WTC11 (cell line): ENCODE results near the gene PLS1. TPM values are rescaled to one million over a fixed set of nuclear protein-coding genes. Genes with fewer than 3 reads are reported as not detected.

Experiments used
- ATAC-seq: fragments of 200-7000 bp; cut with Tn5 transposase; 2 replicates; pipeline ENCODE4 v1.10.0; 2021; ENCODE audit warnings: mild to moderate bottlenecking, moderate library complexity
- CTCF ChIA-PET: fragments of 300-600 bp; sonication (Branson Sonifier 250); formaldehyde crosslinking; loops from one replicate; lab custom pipeline; 2021; ENCODE audit warnings: antibody characterized with exemption; lab: Charles Lee
- POLR2A ChIA-PET: fragments of 350-600 bp; sonication (Branson Sonifier 250); formaldehyde crosslinking; loops from one replicate; lab custom pipeline; 2021; ENCODE audit warnings: antibody characterized with exemption; lab: Charles Lee
- DNase-seq: peaks from one replicate; pipeline ENCODE4 v3.0.0; 2021; ENCODE audit warnings: low spot score
- H3K27ac Mint-ChIP-seq: 2 replicates; pipeline ENCODE4 v1.8.0; 2021; ENCODE audit warnings: mixed read lengths
- H3K27me3 Mint-ChIP-seq: 2 replicates; pipeline ENCODE4 v1.8.0; 2021; ENCODE audit warnings: low read depth, mild to moderate bottlenecking, moderate library complexity, mixed read lengths
- H3K36me3 Mint-ChIP-seq: 2 replicates; pipeline ENCODE4 v1.8.0; 2021; ENCODE audit warnings: mixed read lengths
- H3K4me1 Mint-ChIP-seq: 2 replicates; pipeline ENCODE4 v1.8.0; 2022; ENCODE audit warnings: mixed read lengths
- H3K4me3 Mint-ChIP-seq: 2 replicates; pipeline ENCODE4 v1.8.0; 2021; ENCODE audit warnings: mild to moderate bottlenecking, moderate library complexity, mixed read lengths
- H3K9me3 Mint-ChIP-seq: 2 replicates; pipeline ENCODE4 v1.8.0; 2021; ENCODE audit warnings: mixed read lengths
- ETV6 ChIP-seq: sonication (generic); formaldehyde crosslinking; IDR thresholded peaks from 2 replicates; pipeline ENCODE4 v1.8.1; 2022; ENCODE audit warnings: mild to moderate bottlenecking, missing genetic modification reagents
- FOXK1 ChIP-seq: sonication (generic); formaldehyde crosslinking; IDR thresholded peaks from 2 replicates; pipeline ENCODE4 v1.8.0; 2022; ENCODE audit warnings: mild to moderate bottlenecking, moderate library complexity, missing genetic modification reagents
- NR1H2 ChIP-seq: sonication (generic); formaldehyde crosslinking; IDR thresholded peaks from 2 replicates; pipeline ENCODE4 v1.9.0; 2021; ENCODE audit warnings: mild to moderate bottlenecking, moderate library complexity, missing genetic modification reagents
- TCF7 ChIP-seq: sonication (generic); formaldehyde crosslinking; IDR thresholded peaks from 2 replicates; pipeline ENCODE4 v1.8.0; 2022; ENCODE audit warnings: mild to moderate bottlenecking, low read depth, missing genetic modification reagents, moderate library complexity
- TEAD4 ChIP-seq: sonication (generic); formaldehyde crosslinking; IDR thresholded peaks from 2 replicates; pipeline ENCODE4 v1.8.0; 2022; ENCODE audit warnings: mild to moderate bottlenecking, missing genetic modification reagents
- ZNF219 ChIP-seq: sonication (generic); formaldehyde crosslinking; IDR thresholded peaks from 2 replicates; pipeline ENCODE4 v1.8.0; 2023; ENCODE audit warnings: missing genetic modification reagents, mild to moderate bottlenecking, borderline replicate concordance
- total RNA-seq: library from RNA; stranded (reverse); gene quantifications from 3 replicates; pipeline ENCODE4 v1.2.3, GENCODE V29; 2021
- TF ChIP-seq, protein P1 (sequence below): sonication (generic); formaldehyde crosslinking; IDR thresholded peaks from 2 replicates; pipeline ENCODE4 v1.8.1; 2023; ENCODE audit warnings: mild to moderate bottlenecking, missing genetic modification reagents
- TF ChIP-seq, protein P2 (sequence below): sonication (generic); formaldehyde crosslinking; conservative IDR thresholded peaks from 2 replicates; pipeline ENCODE4 v1.8.1; 2023; ENCODE audit warnings: mild to moderate bottlenecking, low read depth, missing genetic modification reagents, moderate library complexity
- TF ChIP-seq, protein P3 (sequence below): fragments of 250-450 bp; sonication (Bioruptor Pico); IDR thresholded peaks from 2 replicates; pipeline ENCODE4 v1.9.0; 2021; ENCODE audit warnings: mild to moderate bottlenecking, borderline replicate concordance
- TF ChIP-seq, protein P4 (sequence below): sonication (generic); formaldehyde crosslinking; IDR thresholded peaks from 2 replicates; pipeline ENCODE4 v1.8.1; 2023; ENCODE audit warnings: mild to moderate bottlenecking, moderate library complexity, missing genetic modification reagents
- TF ChIP-seq, protein P5 (sequence below): sonication (generic); formaldehyde crosslinking; IDR thresholded peaks from 2 replicates; pipeline ENCODE4 v1.8.0; 2023; ENCODE audit warnings: mild to moderate bottlenecking, missing genetic modification reagents
- TF ChIP-seq, protein P6 (sequence below): sonication (generic); formaldehyde crosslinking; IDR thresholded peaks from 2 replicates; pipeline ENCODE4 v1.8.1; 2022; ENCODE audit warnings: mild to moderate bottlenecking, moderate library complexity, missing genetic modification reagents
- TF ChIP-seq, protein P7 (sequence below): fragments of 200-600 bp; IDR thresholded peaks from 2 replicates; pipeline ENCODE4 v1.8.0; 2022; ENCODE audit warnings: antibody characterized with exemption

Gene PLS1
- total RNA-seq, 1 experiment from 2014 or later, result 26.4 TPM

DNA sequence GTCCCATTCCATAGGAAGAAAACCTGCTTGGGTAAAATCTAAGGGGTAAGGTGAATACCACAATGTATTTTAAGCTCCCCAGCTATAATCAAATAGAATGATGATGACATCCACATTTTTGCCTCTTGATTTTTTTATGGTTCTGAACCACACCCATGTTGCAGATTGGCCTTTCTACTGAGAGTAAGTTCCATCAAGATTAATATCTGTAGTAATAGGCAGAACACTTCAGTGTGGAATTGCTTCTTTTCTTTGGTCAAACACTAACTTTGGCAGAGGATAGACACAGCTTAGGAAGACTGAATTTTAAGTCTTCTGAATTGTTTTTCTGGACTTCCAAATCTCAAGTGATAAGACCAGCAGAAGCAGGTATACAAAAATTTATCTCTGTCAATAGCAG lies 27.0 kb downstream of the PLS1 start:
- H3K36me3 Mint-ChIP-seq, result no peaks in the 10 kb centered on the region
- no peaks in the 10 kb centered on the region for H3K9me3 Mint-ChIP-seq
- peaks cover 20% of the 10 kb centered on the region for H3K4me1 Mint-ChIP-seq
- TF ChIP-seq, protein P1, sequence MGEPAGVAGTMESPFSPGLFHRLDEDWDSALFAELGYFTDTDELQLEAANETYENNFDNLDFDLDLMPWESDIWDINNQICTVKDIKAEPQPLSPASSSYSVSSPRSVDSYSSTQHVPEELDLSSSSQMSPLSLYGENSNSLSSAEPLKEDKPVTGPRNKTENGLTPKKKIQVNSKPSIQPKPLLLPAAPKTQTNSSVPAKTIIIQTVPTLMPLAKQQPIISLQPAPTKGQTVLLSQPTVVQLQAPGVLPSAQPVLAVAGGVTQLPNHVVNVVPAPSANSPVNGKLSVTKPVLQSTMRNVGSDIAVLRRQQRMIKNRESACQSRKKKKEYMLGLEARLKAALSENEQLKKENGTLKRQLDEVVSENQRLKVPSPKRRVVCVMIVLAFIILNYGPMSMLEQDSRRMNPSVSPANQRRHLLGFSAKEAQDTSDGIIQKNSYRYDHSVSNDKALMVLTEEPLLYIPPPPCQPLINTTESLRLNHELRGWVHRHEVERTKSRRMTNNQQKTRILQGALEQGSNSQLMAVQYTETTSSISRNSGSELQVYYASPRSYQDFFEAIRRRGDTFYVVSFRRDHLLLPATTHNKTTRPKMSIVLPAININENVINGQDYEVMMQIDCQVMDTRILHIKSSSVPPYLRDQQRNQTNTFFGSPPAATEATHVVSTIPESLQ, result no peak
- H3K27ac Mint-ChIP-seq, result no peak overlapping the region
- no peaks in the 10 kb centered on the region for H3K27me3 Mint-ChIP-seq
- H3K4me3 Mint-ChIP-seq, result no peak overlapping the region
- DNase-seq (no peak), ATAC-seq (no peak)
- CTCF ChIA-PET, result interaction anchor here (1.3 kb wide), 1 partner anchor 12 kb away, joined by 3 read pairs; no protein-coding TSS in a partner anchor
- POLR2A ChIA-PET, result no interaction called here

DNA sequence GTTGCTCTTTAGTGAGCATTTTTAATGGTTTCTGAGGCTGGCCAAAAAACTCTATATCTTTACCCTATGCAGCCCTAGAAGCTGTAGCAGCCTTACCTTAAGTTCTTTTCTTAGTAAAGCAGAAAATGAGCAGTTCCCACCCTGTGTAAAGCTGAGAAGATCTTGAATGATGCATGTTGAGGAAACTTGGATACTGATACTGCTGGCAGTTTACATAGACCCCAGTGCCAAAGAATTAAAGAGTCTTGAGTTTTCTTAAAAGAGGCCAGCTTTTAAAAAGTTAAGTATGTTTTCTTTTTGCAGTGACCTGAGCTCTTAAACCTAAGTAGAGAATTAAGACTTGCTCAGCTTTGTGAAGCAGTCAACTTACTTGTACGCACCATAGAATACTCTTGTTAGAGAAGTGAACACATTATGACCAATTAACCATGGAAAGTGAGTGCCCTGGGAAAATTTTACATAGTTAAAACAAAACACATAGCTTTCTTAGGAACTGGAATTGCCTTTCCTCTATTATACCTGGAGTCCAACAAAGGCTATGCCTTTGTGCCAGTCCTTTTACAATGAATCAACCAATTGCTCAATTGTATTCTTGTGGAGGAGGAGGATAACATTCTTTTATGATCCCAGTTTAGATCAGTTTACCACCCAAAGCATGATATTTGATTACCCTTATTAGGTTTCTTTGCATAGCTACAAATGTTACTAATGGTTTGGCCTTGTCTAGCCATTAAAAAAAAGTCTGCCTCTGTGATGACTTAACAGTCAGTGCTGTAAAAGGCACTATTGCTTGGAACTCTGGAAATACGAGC lies 28.4 kb downstream of the PLS1 start:
- ATAC-seq, result no peak
- no peak for DNase-seq
- ChIA-PET CTCF (interaction anchor here (1.3 to 1.5 kb wide), 2 partner anchors 14 to 56 kb away, joined by 3 to 4 read pairs; no protein-coding TSS in a partner anchor), POLR2A (interaction anchor here (1.3 kb wide), 1 partner anchor 22 kb away, joined by 3 read pairs; no protein-coding TSS in a partner anchor)
- Mint-ChIP-seq H3K4me1 (peaks cover 13% of the 10 kb centered on the region), H3K36me3 (no peaks in the 10 kb centered on the region), H3K27ac (no peak overlapping the region), H3K9me3 (no peaks in the 10 kb centered on the region), H3K4me3 (no peak overlapping the region), H3K27me3 (no peaks in the 10 kb centered on the region)
- TF ChIP-seq FOXK1 (CRISPR knock-in tag) (no peak), ZNF219 (CRISPR knock-in tag) (no peak), TEAD4 (CRISPR knock-in tag) (no peak), NR1H2 (CRISPR knock-in tag) (no peak), TCF7 (CRISPR knock-in tag) (no peak), ETV6 (CRISPR knock-in tag) (no peak)
- TF ChIP-seq, protein P2, sequence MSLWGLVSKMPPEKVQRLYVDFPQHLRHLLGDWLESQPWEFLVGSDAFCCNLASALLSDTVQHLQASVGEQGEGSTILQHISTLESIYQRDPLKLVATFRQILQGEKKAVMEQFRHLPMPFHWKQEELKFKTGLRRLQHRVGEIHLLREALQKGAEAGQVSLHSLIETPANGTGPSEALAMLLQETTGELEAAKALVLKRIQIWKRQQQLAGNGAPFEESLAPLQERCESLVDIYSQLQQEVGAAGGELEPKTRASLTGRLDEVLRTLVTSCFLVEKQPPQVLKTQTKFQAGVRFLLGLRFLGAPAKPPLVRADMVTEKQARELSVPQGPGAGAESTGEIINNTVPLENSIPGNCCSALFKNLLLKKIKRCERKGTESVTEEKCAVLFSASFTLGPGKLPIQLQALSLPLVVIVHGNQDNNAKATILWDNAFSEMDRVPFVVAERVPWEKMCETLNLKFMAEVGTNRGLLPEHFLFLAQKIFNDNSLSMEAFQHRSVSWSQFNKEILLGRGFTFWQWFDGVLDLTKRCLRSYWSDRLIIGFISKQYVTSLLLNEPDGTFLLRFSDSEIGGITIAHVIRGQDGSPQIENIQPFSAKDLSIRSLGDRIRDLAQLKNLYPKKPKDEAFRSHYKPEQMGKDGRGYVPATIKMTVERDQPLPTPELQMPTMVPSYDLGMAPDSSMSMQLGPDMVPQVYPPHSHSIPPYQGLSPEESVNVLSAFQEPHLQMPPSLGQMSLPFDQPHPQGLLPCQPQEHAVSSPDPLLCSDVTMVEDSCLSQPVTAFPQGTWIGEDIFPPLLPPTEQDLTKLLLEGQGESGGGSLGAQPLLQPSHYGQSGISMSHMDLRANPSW, result no peak
- TF ChIP-seq, protein P3, sequence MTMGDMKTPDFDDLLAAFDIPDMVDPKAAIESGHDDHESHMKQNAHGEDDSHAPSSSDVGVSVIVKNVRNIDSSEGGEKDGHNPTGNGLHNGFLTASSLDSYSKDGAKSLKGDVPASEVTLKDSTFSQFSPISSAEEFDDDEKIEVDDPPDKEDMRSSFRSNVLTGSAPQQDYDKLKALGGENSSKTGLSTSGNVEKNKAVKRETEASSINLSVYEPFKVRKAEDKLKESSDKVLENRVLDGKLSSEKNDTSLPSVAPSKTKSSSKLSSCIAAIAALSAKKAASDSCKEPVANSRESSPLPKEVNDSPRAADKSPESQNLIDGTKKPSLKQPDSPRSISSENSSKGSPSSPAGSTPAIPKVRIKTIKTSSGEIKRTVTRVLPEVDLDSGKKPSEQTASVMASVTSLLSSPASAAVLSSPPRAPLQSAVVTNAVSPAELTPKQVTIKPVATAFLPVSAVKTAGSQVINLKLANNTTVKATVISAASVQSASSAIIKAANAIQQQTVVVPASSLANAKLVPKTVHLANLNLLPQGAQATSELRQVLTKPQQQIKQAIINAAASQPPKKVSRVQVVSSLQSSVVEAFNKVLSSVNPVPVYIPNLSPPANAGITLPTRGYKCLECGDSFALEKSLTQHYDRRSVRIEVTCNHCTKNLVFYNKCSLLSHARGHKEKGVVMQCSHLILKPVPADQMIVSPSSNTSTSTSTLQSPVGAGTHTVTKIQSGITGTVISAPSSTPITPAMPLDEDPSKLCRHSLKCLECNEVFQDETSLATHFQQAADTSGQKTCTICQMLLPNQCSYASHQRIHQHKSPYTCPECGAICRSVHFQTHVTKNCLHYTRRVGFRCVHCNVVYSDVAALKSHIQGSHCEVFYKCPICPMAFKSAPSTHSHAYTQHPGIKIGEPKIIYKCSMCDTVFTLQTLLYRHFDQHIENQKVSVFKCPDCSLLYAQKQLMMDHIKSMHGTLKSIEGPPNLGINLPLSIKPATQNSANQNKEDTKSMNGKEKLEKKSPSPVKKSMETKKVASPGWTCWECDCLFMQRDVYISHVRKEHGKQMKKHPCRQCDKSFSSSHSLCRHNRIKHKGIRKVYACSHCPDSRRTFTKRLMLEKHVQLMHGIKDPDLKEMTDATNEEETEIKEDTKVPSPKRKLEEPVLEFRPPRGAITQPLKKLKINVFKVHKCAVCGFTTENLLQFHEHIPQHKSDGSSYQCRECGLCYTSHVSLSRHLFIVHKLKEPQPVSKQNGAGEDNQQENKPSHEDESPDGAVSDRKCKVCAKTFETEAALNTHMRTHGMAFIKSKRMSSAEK (CRISPR knock-in tag), result no peak
- TF ChIP-seq, protein P4, sequence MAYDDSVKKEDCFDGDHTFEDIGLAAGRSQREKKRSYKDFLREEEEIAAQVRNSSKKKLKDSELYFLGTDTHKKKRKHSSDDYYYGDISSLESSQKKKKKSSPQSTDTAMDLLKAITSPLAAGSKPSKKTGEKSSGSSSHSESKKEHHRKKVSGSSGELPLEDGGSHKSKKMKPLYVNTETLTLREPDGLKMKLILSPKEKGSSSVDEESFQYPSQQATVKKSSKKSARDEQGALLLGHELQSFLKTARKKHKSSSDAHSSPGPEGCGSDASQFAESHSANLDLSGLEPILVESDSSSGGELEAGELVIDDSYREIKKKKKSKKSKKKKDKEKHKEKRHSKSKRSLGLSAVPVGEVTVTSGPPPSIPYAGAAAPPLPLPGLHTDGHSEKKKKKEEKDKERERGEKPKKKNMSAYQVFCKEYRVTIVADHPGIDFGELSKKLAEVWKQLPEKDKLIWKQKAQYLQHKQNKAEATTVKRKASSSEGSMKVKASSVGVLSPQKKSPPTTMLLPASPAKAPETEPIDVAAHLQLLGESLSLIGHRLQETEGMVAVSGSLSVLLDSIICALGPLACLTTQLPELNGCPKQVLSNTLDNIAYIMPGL (CRISPR knock-in tag), result no peak
- TF ChIP-seq, protein P5, sequence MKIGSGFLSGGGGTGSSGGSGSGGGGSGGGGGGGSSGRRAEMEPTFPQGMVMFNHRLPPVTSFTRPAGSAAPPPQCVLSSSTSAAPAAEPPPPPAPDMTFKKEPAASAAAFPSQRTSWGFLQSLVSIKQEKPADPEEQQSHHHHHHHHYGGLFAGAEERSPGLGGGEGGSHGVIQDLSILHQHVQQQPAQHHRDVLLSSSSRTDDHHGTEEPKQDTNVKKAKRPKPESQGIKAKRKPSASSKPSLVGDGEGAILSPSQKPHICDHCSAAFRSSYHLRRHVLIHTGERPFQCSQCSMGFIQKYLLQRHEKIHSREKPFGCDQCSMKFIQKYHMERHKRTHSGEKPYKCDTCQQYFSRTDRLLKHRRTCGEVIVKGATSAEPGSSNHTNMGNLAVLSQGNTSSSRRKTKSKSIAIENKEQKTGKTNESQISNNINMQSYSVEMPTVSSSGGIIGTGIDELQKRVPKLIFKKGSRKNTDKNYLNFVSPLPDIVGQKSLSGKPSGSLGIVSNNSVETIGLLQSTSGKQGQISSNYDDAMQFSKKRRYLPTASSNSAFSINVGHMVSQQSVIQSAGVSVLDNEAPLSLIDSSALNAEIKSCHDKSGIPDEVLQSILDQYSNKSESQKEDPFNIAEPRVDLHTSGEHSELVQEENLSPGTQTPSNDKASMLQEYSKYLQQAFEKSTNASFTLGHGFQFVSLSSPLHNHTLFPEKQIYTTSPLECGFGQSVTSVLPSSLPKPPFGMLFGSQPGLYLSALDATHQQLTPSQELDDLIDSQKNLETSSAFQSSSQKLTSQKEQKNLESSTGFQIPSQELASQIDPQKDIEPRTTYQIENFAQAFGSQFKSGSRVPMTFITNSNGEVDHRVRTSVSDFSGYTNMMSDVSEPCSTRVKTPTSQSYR (CRISPR knock-in tag), result no peak
- TF ChIP-seq, protein P6, sequence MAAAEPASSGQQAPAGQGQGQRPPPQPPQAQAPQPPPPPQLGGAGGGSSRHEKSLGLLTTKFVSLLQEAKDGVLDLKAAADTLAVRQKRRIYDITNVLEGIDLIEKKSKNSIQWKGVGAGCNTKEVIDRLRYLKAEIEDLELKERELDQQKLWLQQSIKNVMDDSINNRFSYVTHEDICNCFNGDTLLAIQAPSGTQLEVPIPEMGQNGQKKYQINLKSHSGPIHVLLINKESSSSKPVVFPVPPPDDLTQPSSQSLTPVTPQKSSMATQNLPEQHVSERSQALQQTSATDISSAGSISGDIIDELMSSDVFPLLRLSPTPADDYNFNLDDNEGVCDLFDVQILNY, result no peak
- TF ChIP-seq, protein P1, result no peak
- TF ChIP-seq, protein P7, sequence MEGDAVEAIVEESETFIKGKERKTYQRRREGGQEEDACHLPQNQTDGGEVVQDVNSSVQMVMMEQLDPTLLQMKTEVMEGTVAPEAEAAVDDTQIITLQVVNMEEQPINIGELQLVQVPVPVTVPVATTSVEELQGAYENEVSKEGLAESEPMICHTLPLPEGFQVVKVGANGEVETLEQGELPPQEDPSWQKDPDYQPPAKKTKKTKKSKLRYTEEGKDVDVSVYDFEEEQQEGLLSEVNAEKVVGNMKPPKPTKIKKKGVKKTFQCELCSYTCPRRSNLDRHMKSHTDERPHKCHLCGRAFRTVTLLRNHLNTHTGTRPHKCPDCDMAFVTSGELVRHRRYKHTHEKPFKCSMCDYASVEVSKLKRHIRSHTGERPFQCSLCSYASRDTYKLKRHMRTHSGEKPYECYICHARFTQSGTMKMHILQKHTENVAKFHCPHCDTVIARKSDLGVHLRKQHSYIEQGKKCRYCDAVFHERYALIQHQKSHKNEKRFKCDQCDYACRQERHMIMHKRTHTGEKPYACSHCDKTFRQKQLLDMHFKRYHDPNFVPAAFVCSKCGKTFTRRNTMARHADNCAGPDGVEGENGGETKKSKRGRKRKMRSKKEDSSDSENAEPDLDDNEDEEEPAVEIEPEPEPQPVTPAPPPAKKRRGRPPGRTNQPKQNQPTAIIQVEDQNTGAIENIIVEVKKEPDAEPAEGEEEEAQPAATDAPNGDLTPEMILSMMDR, result no peak
